ENCODE results near the gene IGF2R. TPM values are rescaled to one million over a fixed set of nuclear protein-coding genes. Genes with fewer than 3 reads are reported as not detected.
A peak's percentile ranks its signal among the peaks of the same experiment; 100 is the strongest.

IGF2R gene
- total and polyA plus RNA-seq, 8 donors, result 2.0 to 70.5 (median 31.5) TPM

- TF ChIP-seq POLR2A (IDR thresholded peaks at IDR 0.05), result no peak
- TF ChIP-seq EP300 (IDR thresholded peaks at IDR 0.05), result no peak
- no peak for TF ChIP-seq POLR2AphosphoS5 (IDR thresholded peaks at IDR 0.05)
- no peak for TF ChIP-seq CTCF (IDR thresholded peaks at IDR 0.05)
- H3K4me3 ChIP-seq, result no peak overlapping the region
- 82 to 90% (median 84%) methylated on average over 12 of the region's 12 CpGs for WGBS, 5 donors
- no peaks in the 10 kb centered on the region for H3K27me3 ChIP-seq
- H3K36me3 ChIP-seq, result peaks cover 28 to 91% (median 80%) of the 10 kb centered on the region in 4 donors
- no peaks in the 10 kb centered on the region for H3K9me3 ChIP-seq
- peak overlapping the region in 4 of 5 donors; percentile 14 to 55 (median 42) for H3K27ac ChIP-seq
- DNase-seq, result no peak
- peaks cover 7 to 27% (median 14%) of the 10 kb centered on the region in 4 donors for H3K4me1 ChIP-seq
- intact Hi-C loops (cut with DNase I; ENCODE audit: low total_unique reads), result no loop called here
Measured at GRCh38 chr6:160042014-160042773, 73.3 kb downstream of the IGF2R start.

- TF ChIP-seq POLR2A (IDR thresholded peaks at IDR 0.05) (no peak), EP300 (IDR thresholded peaks at IDR 0.05) (no peak), POLR2AphosphoS5 (IDR thresholded peaks at IDR 0.05) (no peak), CTCF (IDR thresholded peaks at IDR 0.05) (no peak)
- peak overlapping the region in 3 of 5 donors; percentile 39 to 55 (median 44) for H3K27ac ChIP-seq
- WGBS, 5 donors, result 48 to 71% (median 59%) methylated on average over 11 of the region's 11 CpGs
- peaks cover 7 to 27% (median 14%) of the 10 kb centered on the region in 4 donors for H3K4me1 ChIP-seq
- H3K36me3 ChIP-seq, result peaks cover 33 to 93% (median 86%) of the 10 kb centered on the region in 4 donors
- no peaks in the 10 kb centered on the region for H3K9me3 ChIP-seq
- intact Hi-C loops (cut with DNase I; ENCODE audit: low total_unique reads), result no loop called here
- no peak for DNase-seq
- H3K4me3 ChIP-seq, result no peak overlapping the region
- H3K27me3 ChIP-seq, result no peaks in the 10 kb centered on the region
Measured at GRCh38 chr6:160042788-160043301, 74.0 kb downstream of the IGF2R start.

GRCh38 chr6:160043784-160044183, 74.9 kb downstream of the IGF2R start:
- TF ChIP-seq EP300 (IDR thresholded peaks at IDR 0.05) (no peak), CTCF (IDR thresholded peaks at IDR 0.05) (no peak), POLR2A (IDR thresholded peaks at IDR 0.05) (no peak), POLR2AphosphoS5 (IDR thresholded peaks at IDR 0.05) (no peak)
- Histone ChIP-seq H3K27me3 (no peaks in the 10 kb centered on the region), H3K36me3 (peaks cover 42 to 99% (median 94%) of the 10 kb centered on the region in 4 donors), H3K4me1 (peaks cover 7 to 27% (median 14%) of the 10 kb centered on the region in 4 donors), H3K9me3 (no peaks in the 10 kb centered on the region), H3K4me3 (no peak overlapping the region), H3K27ac (no peak overlapping the region)
- DNase-seq, result peak in 1 of 2 donors; percentile 22
- WGBS, 5 donors, result 81 to 95% (median 91%) methylated on average over 4 of the region's 4 CpGs
- intact Hi-C loops (cut with DNase I; ENCODE audit: low total_unique reads), result no loop called here

GRCh38 chr6:160044687-160045086, 75.8 kb downstream of the IGF2R start:
- H3K36me3 ChIP-seq, result peaks cover 49 to 100% (median 99%) of the 10 kb centered on the region in 4 donors
- no peak overlapping the region for H3K27ac ChIP-seq
- 83 to 90% (median 86%) methylated on average over 5 of the region's 5 CpGs for WGBS, 5 donors
- DNase-seq, result no peak
- H3K4me3 ChIP-seq, result no peak overlapping the region
- peaks cover 7 to 27% (median 14%) of the 10 kb centered on the region in 4 donors for H3K4me1 ChIP-seq
- intact Hi-C loops (cut with DNase I; ENCODE audit: low total_unique reads), result no loop called here
- H3K9me3 ChIP-seq, result no peaks in the 10 kb centered on the region
- no peaks in the 10 kb centered on the region for H3K27me3 ChIP-seq
- TF ChIP-seq EP300 (IDR thresholded peaks at IDR 0.05) (no peak), CTCF (IDR thresholded peaks at IDR 0.05) (no peak), POLR2A (IDR thresholded peaks at IDR 0.05) (no peak), POLR2AphosphoS5 (IDR thresholded peaks at IDR 0.05) (no peak)

Measured in stomach (tissue), 9 donors.